HG02970 (cell line): ENCODE measurements around the gene ANXA10.

ENCODE experiments used
- ATAC-seq: cut with Tn5 transposase; IDR thresholded peaks from one replicate; pipeline ENCODE4 v1.9.1; 2021; ENCODE audit warnings: mild to moderate bottlenecking, moderate library complexity, moderate number of reproducible peaks; ENCODE audit not compliant: unreplicated experiment, low FRiP score

ANXA10 gene

DNA sequence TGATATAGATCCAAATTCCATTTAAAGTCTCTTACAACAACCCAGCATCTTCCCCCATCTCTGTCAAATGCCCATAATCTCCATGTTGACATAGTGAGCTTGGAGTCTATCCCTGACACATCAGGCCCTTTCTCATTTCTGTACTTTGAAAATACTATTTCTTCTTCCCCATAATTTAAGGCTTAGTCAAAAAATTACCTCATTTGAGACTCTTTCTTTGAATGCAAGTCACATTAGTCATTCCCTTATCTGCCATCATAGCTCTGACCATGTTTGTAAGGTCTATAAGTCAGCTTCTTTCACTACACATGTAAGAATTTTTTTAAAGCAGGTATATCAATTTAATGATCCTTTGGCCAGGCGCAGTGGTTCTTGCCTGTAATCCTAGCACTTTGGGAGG lies 126.3 kb downstream of the ANXA10 start:
- no peak for ATAC-seq

DNA sequence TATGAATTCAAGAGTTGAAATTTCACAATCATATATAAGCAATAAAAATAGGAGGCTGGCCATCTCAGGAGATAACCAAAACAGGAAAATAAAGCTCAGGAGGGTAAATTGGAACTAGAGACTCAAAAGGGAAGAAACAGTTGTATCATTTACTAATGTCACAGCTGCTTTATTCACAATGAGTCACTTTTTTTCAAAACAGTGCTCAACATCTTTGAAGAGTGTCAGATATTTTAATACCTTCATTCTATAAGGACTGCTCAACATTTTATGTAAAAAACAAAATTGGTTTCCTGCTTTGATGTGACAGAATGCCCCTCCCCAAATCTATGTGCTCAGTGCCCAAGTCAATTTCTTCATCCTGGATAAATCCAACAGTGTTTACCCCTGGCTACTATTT lies 128.6 kb downstream of the ANXA10 start:
- no peak for ATAC-seq

DNA sequence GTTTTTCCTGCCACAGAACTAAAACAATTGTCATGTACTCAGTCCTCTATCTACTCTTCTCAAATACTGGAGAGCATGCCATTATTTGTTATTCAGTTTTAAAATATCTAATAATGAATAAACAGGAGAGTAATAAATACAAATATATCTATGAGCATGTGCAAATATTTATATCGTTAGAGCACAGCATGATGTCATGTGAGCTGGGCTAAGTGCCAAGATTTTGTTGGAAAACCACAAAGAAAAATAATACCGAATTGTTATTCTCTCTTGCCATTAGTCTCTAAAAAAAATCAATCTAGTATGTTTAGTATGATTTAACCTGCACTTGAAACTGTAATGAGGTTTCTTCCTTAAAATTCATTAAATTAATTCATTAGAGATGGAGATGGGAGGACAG lies 129.0 kb downstream of the ANXA10 start:
- no peak for ATAC-seq
